PC-3 (cell line): Measurements from ENCODE around the gene PXK. TPM values are rescaled to one million over a fixed set of nuclear protein-coding genes. Genes with fewer than 3 reads are reported as not detected.
A peak's percentile ranks its signal among the peaks of the same experiment; 100 is the strongest.

Experiments used
- ATAC-seq: fragments of 200-7000 bp; cut with Tn5 transposase; 2 replicates; pipeline ENCODE4 v1.9.1; 2020; ENCODE audit warnings: mild to moderate bottlenecking, moderate library complexity
- BruUV-seq: library from RNA; stranded (reverse); fragments of 400-500 nt; replicated peaks from 2 replicates; lab custom pipeline; 2021; lab: Mats Ljungman, UMichigan
- CTCF ChIA-PET: fragments of 300-600 bp; sonication (Branson Sonifier 250); formaldehyde crosslinking; loops from one replicate; lab custom pipeline; 2022; ENCODE audit warnings: antibody characterized with exemption; lab: Charles Lee
- POLR2A ChIA-PET: fragments of 300-600 bp; sonication (Branson Sonifier 250); formaldehyde crosslinking; loops from one replicate; lab custom pipeline; 2022; ENCODE audit warnings: antibody characterized with exemption; ENCODE audit not compliant: unreplicated experiment; lab: Charles Lee
- DNase-seq: peaks from one replicate; pipeline ENCODE4 v3.0.0-alpha.2; 2015
- H2AFZ ChIP-seq: fragments of 300-600 bp; sonication (generic); 2 replicates; pipeline ENCODE4 v1.6.0; 2016; ENCODE audit warnings: antibody characterized with exemption, low read length
- H3F3A ChIP-seq: fragments of 300-600 bp; sonication (generic); one replicate; pipeline ENCODE4 v1.6.0; 2017; ENCODE audit warnings: antibody characterized with exemption, low read length, control low read depth, mild to moderate bottlenecking; ENCODE audit not compliant: unreplicated experiment
- H3K27ac ChIP-seq: fragments of 300-600 bp; sonication (generic); 2 replicates; pipeline ENCODE4 v1.5.1; 2016; ENCODE audit warnings: mild to moderate bottlenecking, low read length
- H3K27me3 ChIP-seq: fragments of 300-600 bp; sonication (generic); 2 replicates; pipeline ENCODE4 v1.6.1; 2016; ENCODE audit warnings: low read length, mixed read lengths
- H3K36me3 ChIP-seq: fragments of 300-600 bp; sonication (generic); 2 replicates; pipeline ENCODE4 v1.6.1; 2016; ENCODE audit warnings: low read depth, mixed run types, low read length, mixed read lengths
- H3K4me1 ChIP-seq: fragments of 300-600 bp; sonication (generic); 2 replicates; pipeline ENCODE4 v1.5.1; 2016; ENCODE audit warnings: low read length; ENCODE audit not compliant: insufficient read depth
- H3K4me2 ChIP-seq: fragments of 300-600 bp; sonication (generic); 2 replicates; pipeline ENCODE4 v1.6.0; 2016; ENCODE audit warnings: low read length
- H3K4me3 ChIP-seq: fragments of 300-600 bp; sonication (generic); 2 replicates; pipeline ENCODE4 v1.5.1; 2016; ENCODE audit warnings: mild to moderate bottlenecking, low read length, mixed read lengths
- H3K79me2 ChIP-seq: fragments of 300-600 bp; sonication (generic); 2 replicates; pipeline ENCODE4 v1.6.1; 2017; ENCODE audit warnings: low read length, mixed read lengths
- H3K9ac ChIP-seq: fragments of 300-600 bp; sonication (generic); 2 replicates; pipeline ENCODE4 v1.6.0; 2016; ENCODE audit warnings: mild to moderate bottlenecking, low read length
- H3K9me2 ChIP-seq: fragments of 300-600 bp; sonication (generic); replicated peaks from 2 replicates; pipeline ENCODE4 v1.6.1; 2016; ENCODE audit warnings: mixed run types, low read length, mixed read lengths
- H3K9me3 ChIP-seq: fragments of 300-600 bp; sonication (generic); 2 replicates; pipeline ENCODE4 v1.6.1; 2016; ENCODE audit warnings: low read length, mixed read lengths
- H4K20me1 ChIP-seq: fragments of 300-600 bp; sonication (generic); 2 replicates; pipeline ENCODE4 v1.6.1; 2016; ENCODE audit warnings: low read length, mixed read lengths
- EZH2 ChIP-seq: fragments of 300-600 bp; sonication (generic); IDR thresholded peaks from one replicate; pipeline ENCODE4 v1.6.1; 2017; ENCODE audit warnings: antibody characterized with exemption, mild to moderate bottlenecking, low read length; ENCODE audit not compliant: unreplicated experiment
- EZH2phosphoT487 ChIP-seq: fragments of 300-600 bp; sonication (generic); IDR thresholded peaks from 2 replicates; pipeline ENCODE4 v1.6.1; 2018; ENCODE audit warnings: mild to moderate bottlenecking, antibody characterized with exemption, low read length, borderline replicate concordance
- intact Hi-C: fragments of 100-400 bp; cut with micrococcal nuclease; formaldehyde crosslinking; loops from 2 replicates; pipeline ENCODE4 v1.9.0; 2023
- total RNA-seq: library from RNA; depleted of rRNA; stranded (reverse); fragments of >200 nt; gene quantifications from 2 replicates; pipeline ENCODE4 v1.2.3, GENCODE V29; 2014
- TF ChIP-seq, protein P1 (sequence below): fragments of 300-600 bp; sonication (generic); conservative IDR thresholded peaks from 2 replicates; pipeline ENCODE4 v1.5.1; 2017; ENCODE audit warnings: antibody characterized with exemption, low read depth, mild to moderate bottlenecking, low read length

Gene PXK
- total RNA-seq, 1 experiment from 2014 or later, result 14.5 TPM

DNA sequence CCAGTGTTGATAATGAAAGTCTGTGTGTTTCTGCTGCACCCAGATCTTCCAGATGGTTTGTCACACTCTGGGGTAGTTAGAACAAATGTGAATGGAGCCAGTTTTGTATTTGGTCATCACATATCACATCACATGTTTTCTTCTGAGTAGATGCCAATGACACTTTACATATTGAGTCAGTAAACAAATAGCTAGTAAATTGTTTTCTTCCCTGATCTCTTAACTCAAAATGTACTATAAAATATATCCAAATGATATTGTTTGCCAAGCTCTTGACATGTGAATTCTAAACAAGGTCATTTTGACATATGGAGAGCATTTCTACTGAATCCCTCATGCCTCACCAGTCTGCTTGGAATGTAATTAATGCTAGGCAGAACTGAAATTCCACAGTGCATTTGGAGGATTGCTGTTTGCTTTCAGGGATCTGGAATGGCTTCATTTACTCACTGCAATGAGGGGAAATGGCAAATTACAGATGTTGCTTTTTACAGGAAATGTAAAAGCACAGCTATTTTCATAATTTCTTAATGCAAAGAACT, 55.9 kb downstream of the PXK start:
- peak overlapping the region; percentile 59 for H3K4me2 ChIP-seq
- H3K27ac ChIP-seq, result peak overlapping the region; percentile 93
- POLR2A ChIA-PET, result interaction anchor here (0.6 kb wide), 1 partner anchor 13 kb away, joined by 5 read pairs; no protein-coding TSS in a partner anchor
- DNase-seq (peak; percentile 79), ATAC-seq (peak; percentile 52)
- H2AFZ ChIP-seq, result no peak overlapping the region
- no peak overlapping the region for H3K4me3 ChIP-seq
- no peaks in the 10 kb centered on the region for H3K9me2 ChIP-seq
- no peaks in the 10 kb centered on the region for H3K36me3 ChIP-seq
- TF ChIP-seq EZH2, result no peak
- TF ChIP-seq, protein P1, sequence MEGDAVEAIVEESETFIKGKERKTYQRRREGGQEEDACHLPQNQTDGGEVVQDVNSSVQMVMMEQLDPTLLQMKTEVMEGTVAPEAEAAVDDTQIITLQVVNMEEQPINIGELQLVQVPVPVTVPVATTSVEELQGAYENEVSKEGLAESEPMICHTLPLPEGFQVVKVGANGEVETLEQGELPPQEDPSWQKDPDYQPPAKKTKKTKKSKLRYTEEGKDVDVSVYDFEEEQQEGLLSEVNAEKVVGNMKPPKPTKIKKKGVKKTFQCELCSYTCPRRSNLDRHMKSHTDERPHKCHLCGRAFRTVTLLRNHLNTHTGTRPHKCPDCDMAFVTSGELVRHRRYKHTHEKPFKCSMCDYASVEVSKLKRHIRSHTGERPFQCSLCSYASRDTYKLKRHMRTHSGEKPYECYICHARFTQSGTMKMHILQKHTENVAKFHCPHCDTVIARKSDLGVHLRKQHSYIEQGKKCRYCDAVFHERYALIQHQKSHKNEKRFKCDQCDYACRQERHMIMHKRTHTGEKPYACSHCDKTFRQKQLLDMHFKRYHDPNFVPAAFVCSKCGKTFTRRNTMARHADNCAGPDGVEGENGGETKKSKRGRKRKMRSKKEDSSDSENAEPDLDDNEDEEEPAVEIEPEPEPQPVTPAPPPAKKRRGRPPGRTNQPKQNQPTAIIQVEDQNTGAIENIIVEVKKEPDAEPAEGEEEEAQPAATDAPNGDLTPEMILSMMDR, result no peak
- no peak for TF ChIP-seq EZH2phosphoT487
- BruUV-seq, result no TSS peak
- CTCF ChIA-PET, result interaction anchor here (1.0 kb wide), 1 partner anchor 82 kb away, joined by 4 read pairs; the partner anchor contains the start of genes HTD2 and RPP14
- no peaks in the 10 kb centered on the region for H3K27me3 ChIP-seq
- H3K4me1 ChIP-seq, result peaks cover 33% of the 10 kb centered on the region
- H3K9me3 ChIP-seq, result no peaks in the 10 kb centered on the region
- intact Hi-C loops, result loop anchor here (1.0 kb wide), 2 partner anchors 16 to 30 kb away; no protein-coding TSS in a partner anchor
- peaks cover 6% of the 10 kb centered on the region for H3F3A ChIP-seq
- H3K9ac ChIP-seq, result peak overlapping the region; percentile 77
- H3K79me2 ChIP-seq, result no peaks in the 10 kb centered on the region
- no peaks in the 10 kb centered on the region for H4K20me1 ChIP-seq

DNA sequence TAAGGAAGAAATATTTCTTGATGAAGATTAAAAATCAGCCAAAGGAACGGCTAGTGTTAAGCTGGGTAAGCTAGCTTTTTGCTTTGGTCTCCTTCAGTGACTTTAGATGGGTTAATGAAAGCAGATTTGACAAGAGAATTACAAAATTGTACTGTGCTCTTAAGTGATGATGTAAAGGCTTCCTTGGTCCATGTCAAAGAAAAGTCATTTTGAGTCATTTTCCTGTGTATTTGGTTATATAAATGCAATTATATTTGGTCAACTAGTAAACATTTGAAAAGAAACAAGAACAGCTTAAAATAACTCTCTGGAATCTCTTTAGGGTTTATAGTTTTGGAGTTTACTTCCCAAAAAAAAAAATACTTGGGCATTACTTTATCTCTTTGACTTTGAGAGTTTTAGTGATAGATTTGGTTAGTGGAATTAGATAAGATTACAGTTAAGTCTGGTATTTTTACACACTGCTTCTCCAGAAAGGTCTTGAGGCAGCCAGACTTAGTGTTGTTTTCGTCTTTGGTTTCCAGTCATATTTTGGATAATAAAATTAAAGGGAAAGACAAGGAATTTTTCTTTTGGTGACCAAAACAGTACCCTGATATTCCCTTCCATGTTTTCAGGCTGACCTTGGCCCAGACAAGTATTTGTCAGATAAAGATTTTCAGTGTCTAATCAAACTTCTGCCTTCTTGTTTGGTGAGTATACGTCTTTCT, 58.6 kb downstream of the PXK start:
- Histone ChIP-seq H3K4me1 (peaks cover 21% of the 10 kb centered on the region), H3K27ac (peak overlapping the region; percentile 7; the same call in 1 of the 2 replicates), H3K4me2 (no peak overlapping the region), H3K4me3 (no peak overlapping the region), H3K9me2 (no peaks in the 10 kb centered on the region), H3K27me3 (no peaks in the 10 kb centered on the region), H2AFZ (no peak overlapping the region), H3K36me3 (0 out of 2 replicates have a peak, but pooled peaks cover 3% of the 10 kb centered on the region), H4K20me1 (no peaks in the 10 kb centered on the region), H3F3A (peaks cover 6% of the 10 kb centered on the region), H3K9me3 (no peaks in the 10 kb centered on the region), H3K79me2 (no peaks in the 10 kb centered on the region), H3K9ac (no peak overlapping the region)
- TF ChIP-seq EZH2 (no peak), EZH2phosphoT487 (no peak)
- TF ChIP-seq, protein P1, result no peak
- DNase-seq, result no peak
- no peak for ATAC-seq
- intact Hi-C loops, result no loop called here
- CTCF ChIA-PET, result interaction anchor here (0.5 kb wide), 1 partner anchor 57 kb away, joined by 6 read pairs; no protein-coding TSS in a partner anchor
- BruUV-seq, result no TSS peak
- POLR2A ChIA-PET, result no interaction called here

DNA sequence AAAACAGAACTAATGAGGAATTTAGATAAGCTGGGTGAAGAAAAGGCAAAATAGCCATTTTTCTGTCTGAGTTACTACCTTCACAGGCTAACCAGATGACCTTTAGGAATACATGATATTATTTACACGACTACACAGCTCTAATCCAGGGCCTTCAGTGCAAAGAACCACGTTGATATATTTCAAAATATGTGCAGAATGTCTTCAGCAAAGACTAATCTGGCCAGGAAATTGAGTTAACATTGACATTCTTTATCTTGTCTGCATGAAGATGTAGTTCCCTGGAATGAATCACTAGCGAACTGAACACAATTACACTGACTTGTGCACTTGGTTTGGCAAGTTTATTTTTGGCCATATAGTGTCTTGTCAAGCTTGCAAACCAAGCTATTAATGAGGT, 59.5 kb downstream of the PXK start:
- Histone ChIP-seq H3K27ac (no peak overlapping the region), H3K4me2 (no peak overlapping the region), H4K20me1 (no peaks in the 10 kb centered on the region), H2AFZ (no peak overlapping the region), H3K79me2 (no peaks in the 10 kb centered on the region), H3K4me3 (no peak overlapping the region), H3F3A (peaks cover 6% of the 10 kb centered on the region), H3K4me1 (peaks cover 21% of the 10 kb centered on the region), H3K27me3 (no peaks in the 10 kb centered on the region), H3K36me3 (peaks cover 3% of the 10 kb centered on the region; the same call in 1 of the 2 replicates), H3K9ac (no peak overlapping the region), H3K9me3 (no peaks in the 10 kb centered on the region), H3K9me2 (no peaks in the 10 kb centered on the region)
- TF ChIP-seq, protein P1, result no peak
- no peak for TF ChIP-seq EZH2
- no peak for TF ChIP-seq EZH2phosphoT487
- no peak for DNase-seq
- intact Hi-C loops, result no loop called here
- no peak for ATAC-seq
- BruUV-seq, result no TSS peak
- ChIA-PET CTCF (no interaction called here), POLR2A (no interaction called here)
